Stimulated activated CD4-positive, alpha-beta T cell treated with anti-CD3 and anti-CD28 coated beads, TNF-alpha, amount 100 ng/mL, for 4 hours (primary cell): ENCODE measurements around the gene LMAN2L.
"Not testable (repeated sequence)": the region's sequence is repeated elsewhere in the genome, so short reads cannot be mapped to it uniquely, and the experiment has no call there.

Experiments
- DNase-seq, 3 experiments: peaks; one replicate each; pipeline ENCODE4 v3.0.0-alpha.2; 2020; ENCODE audit warnings: low read depth in 3 of 3

The LMAN2L gene

GRCh38 chr2:96687711-96688640, 51.9 kb downstream of the LMAN2L start:
- DNase-seq = no peak

GRCh38 chr2:96687266-96687665, 52.6 kb downstream of the LMAN2L start:
- no peak for DNase-seq

GRCh38 chr2:96685577-96686459, 54.0 kb downstream of the LMAN2L start:
- no peak for DNase-seq

GRCh38 chr2:96684883-96685576, 54.8 kb downstream of the LMAN2L start:
- no peak for DNase-seq

- no peak for DNase-seq
Observed at GRCh38 chr2:96683972-96684820, 55.7 kb downstream of the LMAN2L start.

GRCh38 chr2:96683307-96683706, 56.6 kb downstream of the LMAN2L start:
- no peak for DNase-seq

GRCh38 chr2:96681540-96681939, 58.3 kb downstream of the LMAN2L start:
- DNase-seq = no peak

GRCh38 chr2:96680561-96681141, 59.2 kb downstream of the LMAN2L start:
- DNase-seq = no peak

- no peak for DNase-seq
Observed at GRCh38 chr2:96679848-96680247, 60.0 kb downstream of the LMAN2L start.

GRCh38 chr2:96669539-96670215, 70.2 kb downstream of the LMAN2L start:
- no peak for DNase-seq

GRCh38 chr2:96668771-96669170, 71.1 kb downstream of the LMAN2L start:
- DNase-seq = no peak

GRCh38 chr2:96665717-96666116, 74.1 kb downstream of the LMAN2L start:
- not testable (repeated sequence) for DNase-seq

GRCh38 chr2:96665083-96665569, 74.7 kb downstream of the LMAN2L start:
- DNase-seq = no peak

GRCh38 chr2:96664366-96664925, 75.4 kb downstream of the LMAN2L start:
- DNase-seq = no peak

- DNase-seq = no peak
Observed at GRCh38 chr2:96663829-96664228, 76.0 kb downstream of the LMAN2L start.

- DNase-seq = no peak
Observed at GRCh38 chr2:96663177-96663576, 76.7 kb downstream of the LMAN2L start.

GRCh38 chr2:96662360-96662759, 77.5 kb downstream of the LMAN2L start:
- DNase-seq = no peak

- DNase-seq = no peak
Observed at GRCh38 chr2:96661324-96661723, 78.5 kb downstream of the LMAN2L start.

GRCh38 chr2:96656540-96656939, 83.3 kb downstream of the LMAN2L start:
- no peak for DNase-seq
